ENCODE measurements around the gene RSRC2.
A peak's percentile ranks its signal among the peaks of the same experiment; 100 is the strongest.
"Not testable (repeated sequence)": the region's sequence is repeated elsewhere in the genome, so short reads cannot be mapped to it uniquely, and the experiment has no call there.

The RSRC2 gene, protein sequence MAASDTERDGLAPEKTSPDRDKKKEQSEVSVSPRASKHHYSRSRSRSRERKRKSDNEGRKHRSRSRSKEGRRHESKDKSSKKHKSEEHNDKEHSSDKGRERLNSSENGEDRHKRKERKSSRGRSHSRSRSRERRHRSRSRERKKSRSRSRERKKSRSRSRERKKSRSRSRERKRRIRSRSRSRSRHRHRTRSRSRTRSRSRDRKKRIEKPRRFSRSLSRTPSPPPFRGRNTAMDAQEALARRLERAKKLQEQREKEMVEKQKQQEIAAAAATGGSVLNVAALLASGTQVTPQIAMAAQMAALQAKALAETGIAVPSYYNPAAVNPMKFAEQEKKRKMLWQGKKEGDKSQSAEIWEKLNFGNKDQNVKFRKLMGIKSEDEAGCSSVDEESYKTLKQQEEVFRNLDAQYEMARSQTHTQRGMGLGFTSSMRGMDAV

DNA sequence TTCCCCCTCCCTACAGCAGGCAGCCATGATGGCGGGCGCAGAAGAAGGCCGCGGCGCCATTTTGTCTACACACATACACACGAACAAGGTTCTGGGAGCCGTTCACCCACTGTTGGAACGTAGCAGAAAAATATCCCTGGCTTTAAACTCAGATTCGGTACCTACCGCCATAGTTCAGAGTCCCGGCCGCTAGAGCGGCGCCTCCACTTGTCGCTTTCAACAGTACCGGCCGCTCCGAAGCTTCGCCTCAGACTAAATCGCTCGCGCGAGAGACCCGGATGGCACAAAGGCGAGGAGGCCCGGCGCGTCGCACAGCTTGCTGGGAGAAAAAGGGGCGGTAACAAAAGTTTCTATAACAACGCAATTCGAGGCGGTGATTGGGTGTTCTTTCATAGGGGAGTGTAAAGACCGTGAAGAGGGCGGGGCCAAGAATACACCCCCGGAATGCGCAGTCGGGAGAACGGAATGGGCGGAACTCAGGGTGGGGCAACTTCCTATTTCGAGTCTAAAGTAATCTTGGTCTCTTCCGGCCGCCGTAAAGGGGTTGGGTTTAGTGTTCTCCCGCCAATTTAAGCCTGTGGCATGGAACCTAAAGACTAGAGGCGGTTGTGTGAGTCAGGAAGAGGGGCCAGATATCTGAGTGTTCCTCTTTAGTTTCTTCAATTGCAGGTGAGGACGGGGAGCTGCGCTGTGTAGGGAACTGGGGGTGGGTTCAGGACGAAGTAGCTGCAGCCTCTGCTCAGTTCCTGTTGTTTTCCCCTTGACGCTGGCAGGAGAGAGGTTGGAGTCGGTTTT, at the start of gene RSRC2, which contains the start of gene KNTC1:
TSS of gene RSRC2 (minus strand) at position 254 of the 795 bp plus-strand sequence. CDS start at position 171, 83 bp downstream.
TSS of gene KNTC1 (plus strand) at position 567 of the 795 bp plus-strand sequence. CDS start 2,815 bp downstream, outside the sequence.
- peak; percentile 99 for DNase-seq

DNA sequence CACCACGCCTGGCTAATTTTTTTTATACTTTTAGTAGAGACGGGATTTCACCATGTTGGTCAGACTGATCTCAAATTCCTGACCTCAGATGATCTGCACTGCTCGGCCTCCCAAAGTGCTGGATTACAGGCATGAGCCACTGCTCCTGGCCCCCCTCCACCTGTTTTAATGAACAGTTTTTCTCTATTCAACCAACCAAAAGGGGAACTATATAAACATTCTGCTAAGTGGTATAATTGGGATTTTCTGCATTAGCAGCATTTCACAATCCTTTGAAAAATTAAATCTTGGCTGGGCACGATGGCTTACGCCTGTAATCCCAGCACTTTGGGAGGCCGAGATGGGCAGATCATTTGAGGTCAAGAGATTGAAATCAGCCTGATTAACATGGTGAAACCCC, 45.1 kb upstream of the RSRC2 start:
- DNase-seq = no peak

DNA sequence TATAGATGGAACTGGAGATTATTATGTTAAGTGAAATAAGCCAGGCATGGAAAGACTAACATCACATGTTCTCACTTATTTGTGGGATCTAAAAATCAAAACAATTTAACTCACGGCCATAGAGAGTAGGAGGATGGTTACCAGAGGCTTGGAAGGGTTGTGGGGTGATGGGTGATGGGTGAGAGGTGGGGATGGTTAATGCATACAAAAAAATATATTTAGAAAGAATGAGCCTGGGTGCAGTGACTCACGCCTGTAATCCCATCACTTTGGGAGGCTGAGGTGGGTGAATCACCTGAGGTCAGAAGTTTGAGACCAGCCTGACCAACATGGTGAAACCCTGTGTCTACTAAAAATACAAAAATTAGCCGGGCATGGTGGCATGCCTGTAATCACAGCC, 43.3 kb upstream of the RSRC2 start:
- not testable (repeated sequence) for DNase-seq

DNA sequence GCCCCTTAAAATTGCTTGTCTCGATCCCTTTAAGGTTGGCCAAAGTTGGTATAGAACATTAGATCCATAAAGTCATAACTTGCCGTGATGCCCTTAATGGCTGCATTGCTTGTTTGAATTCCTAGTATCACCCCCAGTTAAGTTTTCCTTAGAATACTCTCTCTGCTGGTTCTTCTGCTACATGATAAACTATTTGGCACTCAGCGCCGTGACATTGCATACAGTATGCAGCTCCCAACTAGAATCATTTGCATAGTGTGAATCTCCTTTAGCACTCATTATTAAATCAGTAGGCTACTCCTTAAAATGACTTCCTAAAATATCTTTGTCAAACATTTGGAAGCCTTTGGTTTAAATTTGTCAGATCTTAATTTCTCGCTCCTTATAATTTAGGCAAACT, 42.6 kb upstream of the RSRC2 start:
- DNase-seq = no peak

DNA sequence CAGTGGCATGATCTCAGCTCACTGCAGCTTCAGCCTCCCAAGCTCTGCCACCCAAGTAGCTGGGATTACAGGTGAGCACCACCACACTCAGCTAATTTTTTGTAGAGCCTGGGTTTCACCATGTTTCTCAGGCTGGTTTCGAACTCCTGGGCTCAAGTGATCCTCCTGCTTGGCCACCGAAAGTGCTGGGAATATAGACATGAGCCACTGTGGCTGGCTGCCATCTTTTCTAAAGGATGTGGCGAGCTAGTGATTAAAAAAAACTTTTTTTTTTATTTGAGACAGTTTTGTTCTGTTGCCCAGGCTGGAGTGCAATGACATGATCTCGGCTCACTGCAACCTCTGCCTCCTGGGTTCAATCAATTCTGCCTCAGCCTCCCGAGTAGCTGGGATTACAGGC, 40.1 kb upstream of the RSRC2 start:
- DNase-seq = not testable (repeated sequence)

DNA sequence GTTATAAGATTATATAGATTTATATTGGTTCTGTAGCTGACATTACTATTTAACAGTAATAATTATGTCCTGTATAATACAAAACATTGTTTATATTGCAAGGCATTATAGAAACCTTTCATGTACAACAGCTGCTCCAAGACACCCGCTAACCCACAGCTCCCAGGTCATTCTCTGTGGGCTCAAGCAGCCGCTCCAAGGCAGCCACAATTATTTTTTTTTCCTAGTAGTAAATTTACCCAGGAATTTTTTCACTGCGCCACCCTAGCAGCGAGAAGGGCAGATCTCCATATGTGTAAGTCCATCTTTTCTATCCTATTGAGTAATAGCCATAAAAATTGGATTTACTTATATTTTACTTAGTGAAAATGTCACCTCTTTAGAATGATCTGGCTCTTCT, 36.6 kb upstream of the RSRC2 start:
- no peak for DNase-seq

DNA sequence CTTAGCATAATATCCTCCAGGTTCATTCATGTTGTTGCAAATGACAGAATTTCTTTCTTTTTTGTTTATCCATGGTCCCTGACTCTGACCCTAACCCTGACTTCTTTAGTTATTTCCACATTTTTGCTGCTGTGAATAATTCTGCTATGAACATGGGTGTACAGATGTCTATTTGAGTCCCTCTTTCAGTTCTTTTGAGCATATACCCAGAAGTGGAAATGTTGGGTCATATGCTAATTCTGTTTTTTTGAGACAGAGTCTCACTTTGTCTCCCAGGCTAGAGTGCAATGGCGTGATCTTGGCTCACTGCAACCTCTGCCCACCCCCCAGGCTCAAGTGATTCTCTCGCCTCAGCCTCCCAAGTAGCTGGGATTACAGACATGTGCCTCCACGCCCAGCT, 33.4 kb upstream of the RSRC2 start:
- DNase-seq = no peak

DNA sequence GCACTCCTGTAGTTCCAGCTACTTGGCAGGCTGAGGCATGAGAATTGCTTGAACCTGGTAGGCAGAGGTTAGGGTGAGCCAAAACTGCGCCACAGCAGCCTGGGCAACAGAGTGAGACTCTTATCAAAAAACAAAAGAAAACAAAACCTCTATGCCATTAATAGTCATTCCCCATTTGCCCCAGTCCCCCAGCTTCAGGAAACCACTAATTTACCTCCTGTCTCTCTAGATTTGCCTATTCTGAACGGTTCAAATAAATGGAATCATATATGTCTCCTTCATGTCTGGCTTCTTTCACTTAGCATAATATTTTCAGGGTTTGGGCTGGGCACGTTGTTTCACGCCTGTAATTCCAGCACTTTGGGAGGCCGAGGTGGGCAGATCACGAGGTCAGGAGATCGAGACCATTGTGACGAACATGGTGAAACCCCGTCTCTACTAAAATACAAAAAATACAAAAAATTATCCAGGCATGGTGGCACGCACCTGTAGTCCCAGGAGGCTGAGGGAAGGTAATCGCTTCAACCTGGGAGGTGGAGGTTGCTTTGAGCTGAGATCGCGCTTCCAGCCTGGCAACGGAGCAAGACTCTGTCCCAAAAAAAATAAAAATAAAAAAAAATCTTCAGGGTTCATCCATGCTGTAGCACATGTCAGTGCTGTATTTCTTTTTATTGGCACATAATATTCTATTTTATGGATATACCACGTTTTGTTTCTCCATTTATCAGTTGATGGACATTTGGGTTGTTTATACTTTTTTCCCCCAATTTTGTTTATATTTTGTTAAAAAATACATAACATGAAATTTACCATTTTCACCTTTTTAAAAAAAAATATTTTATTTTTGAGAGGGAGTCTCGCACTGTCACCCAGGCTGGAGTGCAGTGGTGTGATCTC, 32.3 kb upstream of the RSRC2 start:
- no peak for DNase-seq

DNA sequence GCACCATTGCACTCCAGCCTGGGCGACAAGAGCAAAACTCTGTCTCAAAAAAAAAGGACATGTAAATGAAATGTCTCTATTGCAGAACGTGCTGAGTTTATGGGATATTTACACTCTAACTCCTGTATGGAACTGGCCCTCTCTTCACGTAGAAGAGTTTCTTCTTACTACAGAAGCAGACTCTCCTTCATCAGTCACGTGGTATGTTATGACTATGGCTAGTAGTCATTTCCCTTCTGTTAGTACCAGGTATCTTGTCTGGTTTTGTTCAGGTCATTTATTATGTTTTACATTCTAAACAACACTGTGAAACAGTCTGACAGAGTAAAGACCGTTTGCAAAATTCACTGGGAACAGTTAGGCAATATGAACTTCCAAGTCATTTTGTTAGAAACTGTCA, 20.6 kb upstream of the RSRC2 start:
- no peak for DNase-seq

DNA sequence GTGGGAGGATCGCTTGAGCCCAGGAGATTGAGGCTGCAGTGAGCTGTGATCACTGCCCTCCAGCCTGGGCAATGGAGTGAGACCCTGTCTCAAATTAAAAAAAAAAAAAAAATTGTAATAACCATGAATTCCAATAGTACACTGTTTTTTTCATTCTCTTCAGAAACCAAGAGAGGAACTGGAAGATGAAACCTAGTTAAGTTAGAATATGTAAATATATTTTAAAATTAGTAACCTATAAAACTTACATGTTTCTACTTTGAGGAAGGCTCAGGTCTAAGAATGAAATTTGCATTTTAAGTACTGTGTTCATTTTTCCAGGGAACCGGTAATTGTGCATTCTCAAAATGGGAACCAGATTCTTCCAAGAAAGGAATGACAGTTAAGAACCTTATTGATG, 19.1 kb upstream of the RSRC2 start:
- DNase-seq = no peak

DNA sequence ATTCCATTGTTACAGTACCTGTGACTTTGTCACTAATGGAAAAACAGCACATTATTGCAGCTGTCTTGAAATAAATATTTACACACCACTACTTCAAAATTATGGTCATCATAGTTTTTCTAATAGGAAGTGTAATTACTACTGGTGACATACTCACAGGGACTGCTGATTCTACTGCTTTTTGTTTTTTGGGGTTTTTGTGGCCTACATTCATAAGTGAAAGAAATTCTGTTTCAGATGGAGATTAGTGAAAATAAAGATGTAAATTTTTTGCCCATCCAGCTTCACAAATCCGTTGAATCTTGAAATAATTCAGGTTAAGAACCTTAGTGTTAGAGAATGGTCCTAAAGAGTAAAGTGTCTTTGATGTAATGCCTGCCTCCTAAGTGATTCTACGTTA, 17.8 kb upstream of the RSRC2 start:
- DNase-seq = no peak

DNA sequence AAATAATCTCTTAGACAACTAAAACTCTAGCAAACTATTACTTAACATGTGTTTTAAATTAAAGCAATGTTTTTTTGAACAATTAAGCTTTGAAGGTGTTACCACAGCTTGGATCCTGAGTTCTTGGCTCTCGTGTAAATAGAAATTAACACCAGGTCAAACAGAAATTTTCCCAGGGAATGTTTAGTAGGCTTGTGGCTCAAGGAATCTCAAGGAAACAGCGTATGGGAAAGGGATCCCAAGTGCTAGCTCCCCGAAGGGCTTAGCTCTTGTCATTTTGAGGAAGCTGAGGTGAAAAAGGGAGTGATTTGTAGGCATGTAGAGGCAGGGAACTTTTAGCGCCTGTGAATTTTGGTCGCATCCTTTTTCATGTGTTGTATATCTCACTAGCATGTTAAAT, 11.8 kb upstream of the RSRC2 start:
- no peak for DNase-seq

DNA sequence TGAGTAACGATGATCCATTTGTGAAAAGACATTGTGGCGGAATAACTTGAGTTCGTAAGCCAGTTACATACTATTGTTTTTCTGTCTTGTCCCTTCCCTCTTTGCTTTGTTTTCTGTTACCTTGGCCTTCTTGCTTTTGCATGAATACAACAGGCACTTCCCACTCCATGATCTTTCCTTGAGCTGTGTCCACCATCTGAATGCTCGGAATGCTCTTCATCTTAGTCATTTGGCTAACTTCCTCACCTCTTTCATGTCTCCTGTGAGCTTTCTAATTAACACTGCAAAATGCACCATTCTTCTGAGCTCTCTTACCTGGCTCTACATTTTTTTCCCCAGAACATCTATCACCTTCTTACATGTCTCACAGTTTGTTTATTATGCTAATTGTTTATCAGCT, 10.3 kb upstream of the RSRC2 start:
- no peak for DNase-seq

DNA sequence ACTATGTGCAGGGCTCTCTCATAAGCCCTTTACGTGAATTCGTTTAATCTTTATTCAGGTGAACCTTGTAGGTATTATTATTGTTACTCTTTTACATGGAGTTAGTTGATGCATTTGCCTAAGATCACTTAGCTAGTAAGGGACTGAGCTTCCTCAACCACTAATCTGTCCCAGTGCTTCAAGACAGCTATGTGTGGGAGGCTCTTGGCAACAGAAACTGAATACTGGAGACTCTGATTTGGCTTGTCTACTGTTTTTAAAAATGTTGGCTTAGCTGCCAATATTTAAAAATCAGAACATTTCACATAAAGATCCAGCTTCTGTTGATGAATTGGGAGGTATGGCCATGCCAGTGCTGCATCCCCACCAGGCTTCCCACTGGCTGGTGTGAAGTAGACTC, 7.1 kb upstream of the RSRC2 start:
- no peak for DNase-seq

DNA sequence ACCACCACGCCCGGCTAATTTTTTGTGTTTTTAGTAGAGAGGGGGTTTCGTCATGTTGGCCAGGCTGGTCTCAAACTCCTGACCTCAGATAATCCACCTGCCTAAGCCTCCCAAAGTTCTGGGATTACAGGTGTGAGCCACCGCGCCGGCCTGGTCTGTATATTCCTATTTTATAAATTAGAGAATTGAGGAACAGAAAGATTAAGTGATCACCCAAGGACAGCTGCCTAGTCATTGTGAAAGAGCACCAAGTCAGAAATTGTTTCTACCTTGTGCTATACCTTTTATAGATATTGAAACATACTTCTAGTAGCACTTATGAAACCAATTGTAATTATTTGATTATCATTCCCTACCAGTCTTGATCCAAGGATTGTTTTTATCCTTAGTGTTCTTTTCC, 2.3 kb upstream of the RSRC2 start:
- no peak for DNase-seq

DNA sequence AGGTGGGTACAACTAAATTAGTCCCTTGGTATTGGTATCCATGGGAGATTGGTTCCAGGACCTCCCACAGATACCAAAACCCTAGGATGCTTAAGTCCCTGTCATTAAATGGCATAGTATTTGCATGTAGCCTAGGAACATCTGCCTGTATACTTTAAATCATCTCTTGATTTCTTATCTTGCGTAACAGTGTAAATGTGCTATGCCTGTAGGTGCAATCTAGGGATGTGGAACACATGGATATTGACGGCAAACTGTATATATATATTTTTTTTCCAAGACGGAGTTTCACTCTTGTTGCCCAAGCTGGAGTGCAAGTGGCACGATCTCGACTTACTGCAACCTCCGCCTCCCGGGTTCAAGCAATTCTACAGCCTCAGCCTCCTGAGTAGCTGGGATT, 1.8 kb upstream of the RSRC2 start:
- DNase-seq = no peak

DNA sequence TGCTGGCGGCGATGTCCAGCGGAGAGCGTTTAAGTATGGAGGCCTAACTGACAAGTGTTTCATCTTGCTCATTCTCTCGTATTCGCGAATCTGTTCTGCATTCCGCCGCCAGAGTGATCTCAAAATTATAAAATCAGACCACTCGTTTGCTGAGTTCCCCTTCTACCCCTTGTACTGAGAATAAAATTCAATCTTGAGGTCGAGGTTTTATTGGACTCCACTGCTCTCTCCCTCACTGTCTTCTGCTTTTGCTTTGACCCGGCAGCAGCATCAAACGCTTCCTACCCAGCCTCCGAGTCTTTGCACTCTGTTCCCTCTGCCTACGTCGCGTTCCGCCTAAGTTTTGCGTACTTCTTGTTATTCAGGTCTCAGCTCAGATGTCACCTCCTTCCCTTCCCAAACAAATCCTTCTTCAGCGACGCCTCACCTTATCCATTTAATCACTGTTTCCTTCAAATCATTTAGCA, 775 bp upstream of the RSRC2 start:
- DNase-seq = no peak

DNA sequence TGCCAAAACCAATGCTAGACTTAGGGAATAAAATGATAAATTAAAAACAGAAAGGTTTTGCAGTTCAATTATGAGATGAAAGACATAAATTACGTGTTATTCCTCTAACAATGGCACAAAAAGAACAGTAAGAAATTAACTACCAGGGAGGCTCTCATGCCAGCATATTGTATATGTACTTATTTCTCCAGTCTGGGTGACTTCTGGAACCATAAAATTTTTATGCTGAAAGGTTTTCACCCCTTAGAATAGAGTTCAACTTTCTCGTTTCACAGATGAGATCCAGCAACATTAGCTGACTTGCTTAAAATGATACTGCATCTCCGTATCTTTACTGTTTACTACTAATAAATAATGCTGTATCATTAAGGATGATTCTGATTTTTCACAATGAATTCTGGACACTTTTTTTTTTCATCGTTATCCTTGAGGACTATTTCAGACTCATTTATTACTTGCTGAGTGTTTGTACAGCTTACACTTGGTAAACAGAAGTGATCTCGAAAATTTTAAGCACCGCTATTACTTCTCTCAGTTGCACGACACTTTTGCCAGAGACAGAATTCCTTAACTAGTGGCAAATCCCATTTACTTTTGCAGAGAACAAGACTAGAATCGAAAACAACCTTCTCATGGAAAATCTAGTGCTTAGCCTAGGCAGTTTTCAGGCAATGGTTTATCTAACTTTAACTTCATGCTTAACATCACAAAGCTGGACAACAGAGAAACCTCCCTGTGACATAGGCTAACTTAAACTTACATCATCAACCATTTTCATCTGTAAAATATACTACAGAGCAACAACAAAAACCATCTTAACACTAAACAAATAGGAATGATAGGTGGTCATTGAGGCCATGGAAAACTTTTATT, 2.7 kb downstream of the RSRC2 start:
- no peak for DNase-seq

DNA sequence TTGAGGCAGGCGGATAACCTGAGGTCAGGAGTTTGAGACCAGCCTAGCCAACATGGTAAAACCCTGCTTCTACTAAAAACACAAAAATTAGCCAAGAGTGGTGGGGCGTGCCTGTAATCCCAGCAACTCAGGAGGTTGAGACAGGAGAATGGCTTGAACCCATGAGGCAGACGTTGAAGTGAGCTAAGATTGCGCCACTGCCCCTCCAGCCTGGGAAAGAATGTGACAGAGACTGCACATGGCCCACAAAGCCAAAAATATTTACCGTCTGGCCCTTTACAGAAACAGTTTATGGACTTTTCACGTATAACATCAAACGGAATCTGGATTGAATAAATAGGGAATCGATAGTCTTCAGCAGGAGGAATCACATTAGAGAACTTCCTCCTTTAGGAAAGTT, 3.5 kb downstream of the RSRC2 start:
- DNase-seq = no peak

DNA sequence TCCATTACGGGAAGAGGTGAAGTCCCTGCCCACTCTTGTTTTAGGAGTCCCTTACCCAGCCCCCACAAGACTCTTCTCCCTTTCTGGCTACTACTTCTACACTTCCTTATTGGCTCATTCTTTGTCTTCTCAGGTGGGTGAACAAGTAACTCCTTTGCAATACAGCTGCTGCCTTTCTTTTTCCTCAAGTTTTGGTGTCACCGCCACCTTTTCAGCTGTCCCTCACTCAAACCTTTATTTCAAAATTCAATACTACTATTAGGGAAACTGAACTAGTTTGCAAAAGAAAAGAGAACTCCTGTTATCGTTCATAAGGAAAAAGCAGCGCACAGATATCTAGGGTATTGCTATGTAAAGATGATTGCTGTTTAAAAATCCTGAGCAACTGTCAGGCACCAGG, 6.1 kb downstream of the RSRC2 start:
- no peak for DNase-seq

DNA sequence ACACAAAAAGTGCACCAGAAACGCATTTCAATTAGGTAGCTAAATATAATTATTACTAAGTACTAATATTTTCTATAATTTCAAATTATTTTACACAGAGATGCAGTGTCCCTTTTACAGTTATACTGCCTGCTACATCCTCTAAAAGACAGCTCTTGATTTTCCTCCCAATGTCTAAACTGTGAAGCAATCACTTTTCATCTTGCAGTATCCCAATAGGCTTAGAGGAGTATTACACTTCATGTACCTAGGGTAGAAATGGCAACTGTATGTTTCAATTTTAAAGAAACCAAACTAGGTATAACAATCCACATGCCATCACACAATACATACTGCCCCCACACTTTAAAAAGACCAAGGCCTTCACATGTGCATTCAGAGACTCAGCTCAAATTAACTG, 7.3 kb downstream of the RSRC2 start:
- DNase-seq = no peak

DNA sequence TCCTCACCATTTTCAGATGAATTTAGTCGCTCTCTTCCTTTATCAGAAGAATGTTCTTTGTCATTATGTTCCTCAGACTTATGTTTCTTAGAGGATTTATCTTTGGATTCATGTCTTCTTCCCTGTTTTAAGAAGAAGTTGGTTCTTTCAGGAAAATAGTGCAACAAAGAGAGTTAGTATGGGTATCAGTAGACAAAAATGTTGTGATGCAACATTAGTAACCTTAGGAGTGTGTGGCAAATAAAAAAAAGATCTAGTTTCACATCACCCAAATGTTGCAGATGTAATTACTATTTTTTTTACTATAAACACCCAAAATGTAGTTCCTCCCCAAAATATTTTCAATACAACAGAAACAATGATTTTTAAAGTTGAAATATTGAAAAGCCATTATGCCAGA, 7.8 kb downstream of the RSRC2 start:
- no peak for DNase-seq

Measured in NCI-H1048 (cell line).